Cerebellar cortex (tissue), 1 donor: ENCODE measurements around the gene MAP7.

Experiments used
- DNase-seq: peaks from one replicate; pipeline ENCODE4 v3.0.0-alpha.2; 2015; ENCODE audit warnings: low spot score

MAP7 gene

GRCh38 chr6:136303516-136303915 is 246.7 kb downstream of the MAP7 start:
- no peak for DNase-seq

- DNase-seq = no peak
These were observed 255.6 kb downstream of the MAP7 start for GRCh38 chr6:136294621-136295020.
